ENCODE measurements around the gene CRYBB1. TPM values are rescaled to one million over a fixed set of nuclear protein-coding genes. Genes with fewer than 3 reads are reported as not detected.

The CRYBB1 gene
- total and polyA plus RNA-seq, 2 experiments from 2014 or later = 1.6 to 3.7 TPM

DNA sequence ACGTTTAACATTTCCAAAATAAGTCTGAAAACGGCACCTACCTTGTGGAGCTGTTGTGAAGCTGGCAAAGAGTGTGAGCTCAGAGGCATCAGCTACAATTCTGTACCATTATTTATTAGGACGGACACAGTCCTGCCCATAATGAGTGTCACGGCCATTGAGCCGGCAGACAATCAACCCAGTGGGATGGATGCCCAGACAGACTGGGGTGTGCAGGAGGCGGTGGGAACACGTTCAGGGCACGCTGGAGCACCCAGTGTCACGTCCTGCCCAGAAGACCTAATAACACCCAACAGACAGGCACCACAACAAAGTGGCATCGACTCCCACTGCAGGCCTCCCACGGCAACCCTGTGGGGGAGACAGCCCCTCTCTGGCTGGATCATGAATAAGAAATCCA is 62.3 kb downstream of the CRYBB1 start:
- TF ChIP-seq POLR2AphosphoS5 (IDR thresholded peaks at IDR 0.05; ENCODE audit: low read depth) = no peak
- TF ChIP-seq ZNF114 (CRISPR knock-in tag; IDR thresholded peaks at IDR 0.05) = no peak
- TF ChIP-seq ZNF331 (CRISPR knock-in tag; IDR thresholded peaks at IDR 0.05; ENCODE audit: low read depth) = no peak
- no peak for TF ChIP-seq JUNB (IDR thresholded peaks at IDR 0.05; ENCODE audit: unreplicated experiment)
- TF ChIP-seq STAT1 (IDR thresholded peaks at IDR 0.05; ENCODE audit: unreplicated experiment) = no peak
- TF ChIP-seq EZH2phosphoT487 (IDR thresholded peaks at IDR 0.05; ENCODE audit: unreplicated experiment) = no peak
- TF ChIP-seq EZH2 (IDR thresholded peaks at IDR 0.05; ENCODE audit: low read depth, unreplicated experiment) = no peak
- TF ChIP-seq, protein P1, sequence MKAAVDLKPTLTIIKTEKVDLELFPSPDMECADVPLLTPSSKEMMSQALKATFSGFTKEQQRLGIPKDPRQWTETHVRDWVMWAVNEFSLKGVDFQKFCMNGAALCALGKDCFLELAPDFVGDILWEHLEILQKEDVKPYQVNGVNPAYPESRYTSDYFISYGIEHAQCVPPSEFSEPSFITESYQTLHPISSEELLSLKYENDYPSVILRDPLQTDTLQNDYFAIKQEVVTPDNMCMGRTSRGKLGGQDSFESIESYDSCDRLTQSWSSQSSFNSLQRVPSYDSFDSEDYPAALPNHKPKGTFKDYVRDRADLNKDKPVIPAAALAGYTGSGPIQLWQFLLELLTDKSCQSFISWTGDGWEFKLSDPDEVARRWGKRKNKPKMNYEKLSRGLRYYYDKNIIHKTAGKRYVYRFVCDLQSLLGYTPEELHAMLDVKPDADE (IDR thresholded peaks at IDR 0.05) = no peak
- TF ChIP-seq, protein P2, sequence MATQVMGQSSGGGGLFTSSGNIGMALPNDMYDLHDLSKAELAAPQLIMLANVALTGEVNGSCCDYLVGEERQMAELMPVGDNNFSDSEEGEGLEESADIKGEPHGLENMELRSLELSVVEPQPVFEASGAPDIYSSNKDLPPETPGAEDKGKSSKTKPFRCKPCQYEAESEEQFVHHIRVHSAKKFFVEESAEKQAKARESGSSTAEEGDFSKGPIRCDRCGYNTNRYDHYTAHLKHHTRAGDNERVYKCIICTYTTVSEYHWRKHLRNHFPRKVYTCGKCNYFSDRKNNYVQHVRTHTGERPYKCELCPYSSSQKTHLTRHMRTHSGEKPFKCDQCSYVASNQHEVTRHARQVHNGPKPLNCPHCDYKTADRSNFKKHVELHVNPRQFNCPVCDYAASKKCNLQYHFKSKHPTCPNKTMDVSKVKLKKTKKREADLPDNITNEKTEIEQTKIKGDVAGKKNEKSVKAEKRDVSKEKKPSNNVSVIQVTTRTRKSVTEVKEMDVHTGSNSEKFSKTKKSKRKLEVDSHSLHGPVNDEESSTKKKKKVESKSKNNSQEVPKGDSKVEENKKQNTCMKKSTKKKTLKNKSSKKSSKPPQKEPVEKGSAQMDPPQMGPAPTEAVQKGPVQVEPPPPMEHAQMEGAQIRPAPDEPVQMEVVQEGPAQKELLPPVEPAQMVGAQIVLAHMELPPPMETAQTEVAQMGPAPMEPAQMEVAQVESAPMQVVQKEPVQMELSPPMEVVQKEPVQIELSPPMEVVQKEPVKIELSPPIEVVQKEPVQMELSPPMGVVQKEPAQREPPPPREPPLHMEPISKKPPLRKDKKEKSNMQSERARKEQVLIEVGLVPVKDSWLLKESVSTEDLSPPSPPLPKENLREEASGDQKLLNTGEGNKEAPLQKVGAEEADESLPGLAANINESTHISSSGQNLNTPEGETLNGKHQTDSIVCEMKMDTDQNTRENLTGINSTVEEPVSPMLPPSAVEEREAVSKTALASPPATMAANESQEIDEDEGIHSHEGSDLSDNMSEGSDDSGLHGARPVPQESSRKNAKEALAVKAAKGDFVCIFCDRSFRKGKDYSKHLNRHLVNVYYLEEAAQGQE (IDR thresholded peaks at IDR 0.05; ENCODE audit: unreplicated experiment) = no peak
- TF ChIP-seq, protein P3, sequence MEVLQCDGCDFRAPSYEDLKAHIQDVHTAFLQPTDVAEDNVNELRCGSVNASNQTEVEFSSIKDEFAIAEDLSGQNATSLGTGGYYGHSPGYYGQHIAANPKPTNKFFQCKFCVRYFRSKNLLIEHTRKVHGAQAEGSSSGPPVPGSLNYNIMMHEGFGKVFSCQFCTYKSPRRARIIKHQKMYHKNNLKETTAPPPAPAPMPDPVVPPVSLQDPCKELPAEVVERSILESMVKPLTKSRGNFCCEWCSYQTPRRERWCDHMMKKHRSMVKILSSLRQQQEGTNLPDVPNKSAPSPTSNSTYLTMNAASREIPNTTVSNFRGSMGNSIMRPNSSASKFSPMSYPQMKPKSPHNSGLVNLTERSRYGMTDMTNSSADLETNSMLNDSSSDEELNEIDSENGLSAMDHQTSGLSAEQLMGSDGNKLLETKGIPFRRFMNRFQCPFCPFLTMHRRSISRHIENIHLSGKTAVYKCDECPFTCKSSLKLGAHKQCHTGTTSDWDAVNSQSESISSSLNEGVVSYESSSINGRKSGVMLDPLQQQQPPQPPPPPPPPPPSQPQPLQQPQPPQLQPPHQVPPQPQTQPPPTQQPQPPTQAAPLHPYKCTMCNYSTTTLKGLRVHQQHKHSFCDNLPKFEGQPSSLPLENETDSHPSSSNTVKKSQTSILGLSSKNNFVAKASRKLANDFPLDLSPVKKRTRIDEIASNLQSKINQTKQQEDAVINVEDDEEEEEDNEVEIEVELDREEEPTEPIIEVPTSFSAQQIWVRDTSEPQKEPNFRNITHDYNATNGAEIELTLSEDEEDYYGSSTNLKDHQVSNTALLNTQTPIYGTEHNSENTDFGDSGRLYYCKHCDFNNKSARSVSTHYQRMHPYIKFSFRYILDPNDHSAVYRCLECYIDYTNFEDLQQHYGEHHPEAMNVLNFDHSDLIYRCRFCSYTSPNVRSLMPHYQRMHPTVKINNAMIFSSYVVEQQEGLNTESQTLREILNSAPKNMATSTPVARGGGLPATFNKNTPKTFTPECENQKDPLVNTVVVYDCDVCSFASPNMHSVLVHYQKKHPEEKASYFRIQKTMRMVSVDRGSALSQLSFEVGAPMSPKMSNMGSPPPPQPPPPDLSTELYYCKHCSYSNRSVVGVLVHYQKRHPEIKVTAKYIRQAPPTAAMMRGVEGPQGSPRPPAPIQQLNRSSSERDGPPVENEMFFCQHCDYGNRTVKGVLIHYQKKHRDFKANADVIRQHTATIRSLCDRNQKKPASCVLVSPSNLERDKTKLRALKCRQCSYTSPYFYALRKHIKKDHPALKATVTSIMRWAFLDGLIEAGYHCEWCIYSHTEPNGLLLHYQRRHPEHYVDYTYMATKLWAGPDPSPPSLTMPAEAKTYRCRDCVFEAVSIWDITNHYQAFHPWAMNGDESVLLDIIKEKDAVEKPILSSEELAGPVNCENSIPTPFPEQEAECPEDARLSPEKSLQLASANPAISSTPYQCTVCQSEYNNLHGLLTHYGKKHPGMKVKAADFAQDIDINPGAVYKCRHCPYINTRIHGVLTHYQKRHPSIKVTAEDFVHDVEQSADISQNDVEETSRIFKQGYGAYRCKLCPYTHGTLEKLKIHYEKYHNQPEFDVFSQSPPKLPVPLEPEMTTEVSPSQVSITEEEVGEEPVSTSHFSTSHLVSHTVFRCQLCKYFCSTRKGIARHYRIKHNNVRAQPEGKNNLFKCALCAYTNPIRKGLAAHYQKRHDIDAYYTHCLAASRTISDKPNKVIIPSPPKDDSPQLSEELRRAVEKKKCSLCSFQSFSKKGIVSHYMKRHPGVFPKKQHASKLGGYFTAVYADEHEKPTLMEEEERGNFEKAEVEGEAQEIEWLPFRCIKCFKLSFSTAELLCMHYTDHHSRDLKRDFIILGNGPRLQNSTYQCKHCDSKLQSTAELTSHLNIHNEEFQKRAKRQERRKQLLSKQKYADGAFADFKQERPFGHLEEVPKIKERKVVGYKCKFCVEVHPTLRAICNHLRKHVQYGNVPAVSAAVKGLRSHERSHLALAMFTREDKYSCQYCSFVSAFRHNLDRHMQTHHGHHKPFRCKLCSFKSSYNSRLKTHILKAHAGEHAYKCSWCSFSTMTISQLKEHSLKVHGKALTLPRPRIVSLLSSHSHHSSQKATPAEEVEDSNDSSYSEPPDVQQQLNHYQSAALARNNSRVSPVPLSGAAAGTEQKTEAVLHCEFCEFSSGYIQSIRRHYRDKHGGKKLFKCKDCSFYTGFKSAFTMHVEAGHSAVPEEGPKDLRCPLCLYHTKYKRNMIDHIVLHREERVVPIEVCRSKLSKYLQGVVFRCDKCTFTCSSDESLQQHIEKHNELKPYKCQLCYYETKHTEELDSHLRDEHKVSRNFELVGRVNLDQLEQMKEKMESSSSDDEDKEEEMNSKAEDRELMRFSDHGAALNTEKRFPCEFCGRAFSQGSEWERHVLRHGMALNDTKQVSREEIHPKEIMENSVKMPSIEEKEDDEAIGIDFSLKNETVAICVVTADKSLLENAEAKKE (CRISPR knock-in tag; IDR thresholded peaks at IDR 0.05) = no peak
- TF ChIP-seq, protein P4, sequence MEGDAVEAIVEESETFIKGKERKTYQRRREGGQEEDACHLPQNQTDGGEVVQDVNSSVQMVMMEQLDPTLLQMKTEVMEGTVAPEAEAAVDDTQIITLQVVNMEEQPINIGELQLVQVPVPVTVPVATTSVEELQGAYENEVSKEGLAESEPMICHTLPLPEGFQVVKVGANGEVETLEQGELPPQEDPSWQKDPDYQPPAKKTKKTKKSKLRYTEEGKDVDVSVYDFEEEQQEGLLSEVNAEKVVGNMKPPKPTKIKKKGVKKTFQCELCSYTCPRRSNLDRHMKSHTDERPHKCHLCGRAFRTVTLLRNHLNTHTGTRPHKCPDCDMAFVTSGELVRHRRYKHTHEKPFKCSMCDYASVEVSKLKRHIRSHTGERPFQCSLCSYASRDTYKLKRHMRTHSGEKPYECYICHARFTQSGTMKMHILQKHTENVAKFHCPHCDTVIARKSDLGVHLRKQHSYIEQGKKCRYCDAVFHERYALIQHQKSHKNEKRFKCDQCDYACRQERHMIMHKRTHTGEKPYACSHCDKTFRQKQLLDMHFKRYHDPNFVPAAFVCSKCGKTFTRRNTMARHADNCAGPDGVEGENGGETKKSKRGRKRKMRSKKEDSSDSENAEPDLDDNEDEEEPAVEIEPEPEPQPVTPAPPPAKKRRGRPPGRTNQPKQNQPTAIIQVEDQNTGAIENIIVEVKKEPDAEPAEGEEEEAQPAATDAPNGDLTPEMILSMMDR (conservative IDR thresholded peaks at IDR 0.05; ENCODE audit: low read depth in 2 of 2) = no peak
- no peak for TF ChIP-seq NANOG (IDR thresholded peaks at IDR 0.05; ENCODE audit: borderline replicate concordance)
- TF ChIP-seq CREB1 (CRISPR knock-in tag; IDR thresholded peaks at IDR 0.05; ENCODE audit: low read depth) = no peak
- ATAC-seq (no peak), DNase-seq (ENCODE audit: low spot score) (no peak)
- Histone ChIP-seq H3K27me3 (ENCODE audit: insufficient read depth) (no peaks in the 10 kb centered on the region), H4K20me1 (replicated peaks; ENCODE audit: insufficient read depth) (peaks cover 28% of the 10 kb centered on the region), H2AFZ (no peak overlapping the region), H3K9me2 (ENCODE audit: insufficient read depth) (no peaks in the 10 kb centered on the region), H3K4me1 (ENCODE audit: insufficient read depth) (peaks cover 71% of the 10 kb centered on the region), H3K27ac (ENCODE audit: low read depth) (peak overlapping the region; percentile 56), H3K4me2 (peak overlapping the region; percentile 13; the same call in 1 of the 2 replicates), H3K4me3 (peak overlapping the region; percentile 4; the same call in 1 of the 2 replicates), H3K36me3 (ENCODE audit: insufficient read depth) (no peaks in the 10 kb centered on the region), H3K79me2 (replicated peaks; ENCODE audit: insufficient read depth) (peaks cover 91% of the 10 kb centered on the region), H3F3A (replicated peaks; ENCODE audit: low read depth) (peaks cover 48% of the 10 kb centered on the region)
- Mint-ChIP-seq H3K4me1 (peaks cover 80% of the 10 kb centered on the region), H3K9me3 (no peaks in the 10 kb centered on the region), H3K27me3 (ENCODE audit: insufficient read depth, low read depth, poor library complexity) (peaks cover 12% of the 10 kb centered on the region), H3K36me3 (ENCODE audit: low read depth) (peaks cover 9% of the 10 kb centered on the region; the same call in 2 of the 3 replicates), H3K4me3 (no peak overlapping the region), H3K27ac (no peak overlapping the region)
